ENCODE data around the gene NET1.

DNA sequence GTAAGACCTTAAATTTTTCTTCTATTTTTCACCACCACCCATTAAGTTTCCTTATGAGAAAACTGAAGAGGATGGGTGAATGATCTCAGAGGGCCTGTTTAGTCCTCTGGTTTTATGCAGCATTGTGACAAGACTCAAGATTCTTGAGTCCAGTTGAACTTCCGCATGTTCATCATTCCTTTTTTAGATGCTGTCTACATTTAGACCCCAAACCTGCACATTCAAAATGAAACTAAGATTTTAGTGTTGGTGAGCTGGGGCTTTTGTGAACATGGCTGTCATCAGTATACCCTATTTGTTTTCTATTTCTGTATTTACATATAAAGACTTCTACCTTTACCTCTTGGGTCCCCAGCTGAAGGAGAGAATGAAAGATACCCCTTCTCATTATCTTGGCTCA is 31.1 kb downstream of the NET1 start:
- TF ChIP-seq, protein P1, sequence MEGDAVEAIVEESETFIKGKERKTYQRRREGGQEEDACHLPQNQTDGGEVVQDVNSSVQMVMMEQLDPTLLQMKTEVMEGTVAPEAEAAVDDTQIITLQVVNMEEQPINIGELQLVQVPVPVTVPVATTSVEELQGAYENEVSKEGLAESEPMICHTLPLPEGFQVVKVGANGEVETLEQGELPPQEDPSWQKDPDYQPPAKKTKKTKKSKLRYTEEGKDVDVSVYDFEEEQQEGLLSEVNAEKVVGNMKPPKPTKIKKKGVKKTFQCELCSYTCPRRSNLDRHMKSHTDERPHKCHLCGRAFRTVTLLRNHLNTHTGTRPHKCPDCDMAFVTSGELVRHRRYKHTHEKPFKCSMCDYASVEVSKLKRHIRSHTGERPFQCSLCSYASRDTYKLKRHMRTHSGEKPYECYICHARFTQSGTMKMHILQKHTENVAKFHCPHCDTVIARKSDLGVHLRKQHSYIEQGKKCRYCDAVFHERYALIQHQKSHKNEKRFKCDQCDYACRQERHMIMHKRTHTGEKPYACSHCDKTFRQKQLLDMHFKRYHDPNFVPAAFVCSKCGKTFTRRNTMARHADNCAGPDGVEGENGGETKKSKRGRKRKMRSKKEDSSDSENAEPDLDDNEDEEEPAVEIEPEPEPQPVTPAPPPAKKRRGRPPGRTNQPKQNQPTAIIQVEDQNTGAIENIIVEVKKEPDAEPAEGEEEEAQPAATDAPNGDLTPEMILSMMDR (IDR thresholded peaks at IDR 0.05; ENCODE audit: borderline replicate concordance, extremely low read depth, low read length, poor library complexity, severe bottlenecking): no peak
- no peak for TF ChIP-seq EZH2 (IDR thresholded peaks at IDR 0.05; ENCODE audit: borderline replicate concordance, low read depth, low read length, severe bottlenecking)
